ENCODE results near the gene SEZ6L.

Gene SEZ6L

DNA sequence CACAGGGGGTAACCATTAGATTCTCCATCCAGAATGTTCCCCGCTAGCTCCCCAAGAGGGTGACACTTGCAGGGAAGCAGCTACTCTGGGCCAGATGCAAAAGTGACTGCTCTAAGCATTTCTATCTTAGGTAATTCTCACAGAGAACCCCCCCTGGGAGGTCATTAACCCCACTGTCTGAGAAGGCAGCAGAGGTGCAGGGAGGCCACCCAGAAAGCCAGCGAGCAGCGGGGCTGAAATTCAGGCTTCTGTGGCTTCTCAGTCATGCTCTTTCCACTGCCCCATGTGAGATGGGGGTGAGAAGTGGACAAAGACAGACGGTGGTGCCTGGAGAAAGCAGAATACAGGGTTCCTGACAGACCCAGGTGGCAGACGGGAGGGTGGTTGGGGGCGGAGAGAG, 145.4 kb downstream of the SEZ6L start:
- H3K27ac Mint-ChIP-seq, result no peak overlapping the region
- peaks cover 17% of the 10 kb centered on the region for H3K27me3 Mint-ChIP-seq
- H3K4me1 Mint-ChIP-seq (ENCODE audit: low read depth), result no peaks in the 10 kb centered on the region
- no peaks in the 10 kb centered on the region for H3K36me3 Mint-ChIP-seq (ENCODE audit: low read depth)
- no peak for DNase-seq
- no peak overlapping the region for H3K4me3 Mint-ChIP-seq
- no peaks in the 10 kb centered on the region for H3K9me3 Mint-ChIP-seq

DNA sequence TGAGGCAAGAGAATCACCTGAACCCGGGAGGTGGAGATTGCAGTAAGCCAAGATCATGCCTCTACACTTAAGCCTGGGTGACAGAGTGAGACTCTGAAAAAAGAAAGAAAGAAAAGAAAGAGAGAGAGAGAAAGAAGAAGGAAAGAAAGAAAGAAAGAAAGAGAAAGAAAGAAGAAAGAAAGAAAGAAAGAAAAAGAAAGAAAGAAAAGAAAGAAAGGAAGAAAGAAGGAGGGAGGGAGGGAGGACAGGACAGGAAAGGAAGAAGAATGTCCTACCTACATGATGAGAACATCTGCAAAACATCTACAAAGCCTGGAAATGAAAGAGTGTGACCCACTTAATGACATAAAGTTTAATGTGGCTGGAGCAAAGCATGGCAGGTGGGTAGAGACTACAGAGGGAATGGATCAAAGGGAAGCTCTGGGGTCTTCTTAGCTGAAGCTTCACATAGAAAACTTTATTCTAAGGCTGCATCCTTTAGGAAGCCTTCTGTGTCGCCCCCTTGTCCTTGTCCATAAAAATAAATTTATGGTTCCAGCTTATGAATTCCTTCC, 147.5 kb downstream of the SEZ6L start:
- Mint-ChIP-seq H3K4me1 (ENCODE audit: low read depth) (no peaks in the 10 kb centered on the region), H3K9me3 (no peaks in the 10 kb centered on the region), H3K27me3 (peaks cover 15% of the 10 kb centered on the region), H3K27ac (no peak overlapping the region), H3K36me3 (ENCODE audit: low read depth) (no peaks in the 10 kb centered on the region), H3K4me3 (no peak overlapping the region)
- no peak for DNase-seq

DNA sequence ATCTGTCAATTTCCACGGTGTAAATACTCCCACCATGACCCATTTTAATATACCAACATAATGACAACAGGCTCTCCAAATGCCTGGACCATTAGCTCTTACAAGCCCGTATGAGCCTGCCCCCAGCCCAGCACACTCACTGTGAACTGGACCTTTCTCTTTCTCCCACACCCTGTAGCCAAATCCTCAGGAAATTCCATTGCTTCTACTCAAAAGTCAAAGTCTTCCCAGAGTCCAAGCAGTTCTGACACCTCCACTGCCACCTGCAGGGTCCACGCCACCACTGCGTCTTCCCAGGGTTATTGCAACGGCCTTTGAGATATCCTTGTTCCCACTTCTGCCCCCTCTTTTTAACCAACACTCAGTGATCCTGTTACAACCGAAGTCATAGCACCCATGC, 149.7 kb downstream of the SEZ6L start:
- no peak overlapping the region for H3K4me3 Mint-ChIP-seq
- peaks cover 15% of the 10 kb centered on the region for H3K27me3 Mint-ChIP-seq
- no peaks in the 10 kb centered on the region for H3K36me3 Mint-ChIP-seq (ENCODE audit: low read depth)
- no peak overlapping the region for H3K27ac Mint-ChIP-seq
- no peaks in the 10 kb centered on the region for H3K9me3 Mint-ChIP-seq
- H3K4me1 Mint-ChIP-seq (ENCODE audit: low read depth), result no peaks in the 10 kb centered on the region
- DNase-seq, result no peak

DNA sequence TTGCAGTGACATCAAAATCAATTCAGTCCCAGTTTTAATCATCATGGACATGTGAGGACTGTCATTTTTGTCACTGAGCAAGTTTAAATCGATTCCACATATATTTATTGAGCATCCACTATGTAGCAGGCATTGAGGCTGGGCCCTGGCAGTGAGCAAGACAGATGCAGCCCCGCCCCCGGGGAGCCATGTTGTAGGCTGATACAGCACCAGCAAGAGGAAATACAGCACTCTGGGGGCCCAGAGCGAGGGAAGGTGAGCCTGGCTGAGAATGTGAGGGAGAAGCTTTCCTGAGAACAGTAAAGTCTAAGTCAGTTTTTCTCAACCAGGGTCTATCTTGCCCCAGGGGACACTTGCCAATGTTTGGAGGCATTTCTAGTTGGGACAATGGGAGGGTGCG, 151.2 kb downstream of the SEZ6L start:
- Mint-ChIP-seq H3K9me3 (no peaks in the 10 kb centered on the region), H3K27ac (no peak overlapping the region), H3K4me3 (no peak overlapping the region), H3K36me3 (ENCODE audit: low read depth) (no peaks in the 10 kb centered on the region), H3K27me3 (peaks cover 25% of the 10 kb centered on the region), H3K4me1 (ENCODE audit: low read depth) (no peaks in the 10 kb centered on the region)
- no peak for DNase-seq

DNA sequence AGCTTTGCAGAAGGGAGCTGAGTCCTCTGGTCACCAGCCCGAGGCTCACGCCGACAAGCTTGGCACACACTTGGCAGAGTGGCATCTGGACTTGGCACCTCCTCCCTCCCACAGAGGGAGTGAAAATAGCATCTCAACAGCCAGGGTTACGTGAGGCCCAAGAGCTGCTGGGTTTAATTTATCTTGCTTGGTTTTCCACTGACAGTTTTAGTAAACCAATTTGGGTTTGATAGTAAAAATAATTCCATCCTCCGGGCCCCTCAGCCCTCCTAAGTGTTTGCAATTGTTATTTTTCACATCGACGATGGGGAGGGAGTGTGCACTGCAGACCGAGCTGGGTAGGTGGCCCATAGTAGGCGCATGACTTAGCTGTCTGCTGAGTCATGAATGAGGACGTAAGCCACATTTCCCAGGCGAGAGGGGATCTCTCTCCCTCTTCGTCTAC, 152.2 kb downstream of the SEZ6L start:
- H3K36me3 Mint-ChIP-seq (ENCODE audit: low read depth), result no peaks in the 10 kb centered on the region
- DNase-seq, result no peak
- no peak overlapping the region for H3K4me3 Mint-ChIP-seq
- H3K9me3 Mint-ChIP-seq, result no peaks in the 10 kb centered on the region
- H3K4me1 Mint-ChIP-seq (ENCODE audit: low read depth), result no peaks in the 10 kb centered on the region
- H3K27ac Mint-ChIP-seq, result no peak overlapping the region
- H3K27me3 Mint-ChIP-seq, result peaks cover 22% of the 10 kb centered on the region

DNA sequence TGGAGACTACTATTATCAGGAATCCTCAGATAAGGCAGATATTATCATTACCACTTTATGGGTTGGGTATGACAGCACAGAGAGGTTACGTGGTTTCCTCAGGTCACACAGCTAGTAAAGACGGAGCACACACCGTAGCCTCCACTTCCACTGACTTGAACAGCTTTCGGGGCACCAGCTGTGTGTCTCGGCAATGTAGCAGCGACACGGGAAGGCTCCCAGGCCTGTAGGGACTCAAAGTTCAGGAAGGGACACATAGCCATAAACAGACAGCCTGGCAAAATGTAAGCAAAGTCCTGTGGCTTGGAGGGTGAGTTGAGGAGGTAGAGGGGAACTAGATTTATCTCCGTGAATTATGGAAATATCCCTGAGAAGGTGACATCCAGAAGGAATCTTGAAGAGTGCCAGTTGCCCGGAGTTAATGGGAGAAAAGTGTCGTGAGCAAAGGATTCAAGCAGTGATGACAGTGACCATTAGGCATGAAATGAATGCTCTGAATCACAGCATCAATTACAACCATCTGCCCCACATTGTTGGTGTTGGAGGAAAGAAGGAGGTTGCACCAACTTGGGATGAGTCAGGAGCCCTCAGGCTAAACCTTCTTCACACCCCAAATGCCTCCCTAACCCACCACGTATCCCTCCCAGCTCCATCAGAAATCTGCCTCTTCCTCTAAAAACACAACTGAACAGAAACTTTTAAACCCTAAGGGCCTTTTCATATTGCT, 153.1 kb downstream of the SEZ6L start:
- Mint-ChIP-seq H3K9me3 (no peaks in the 10 kb centered on the region), H3K4me1 (ENCODE audit: low read depth) (no peaks in the 10 kb centered on the region), H3K4me3 (no peak overlapping the region), H3K36me3 (ENCODE audit: low read depth) (no peaks in the 10 kb centered on the region), H3K27ac (no peak overlapping the region), H3K27me3 (peaks cover 22% of the 10 kb centered on the region)
- no peak for DNase-seq

DNA sequence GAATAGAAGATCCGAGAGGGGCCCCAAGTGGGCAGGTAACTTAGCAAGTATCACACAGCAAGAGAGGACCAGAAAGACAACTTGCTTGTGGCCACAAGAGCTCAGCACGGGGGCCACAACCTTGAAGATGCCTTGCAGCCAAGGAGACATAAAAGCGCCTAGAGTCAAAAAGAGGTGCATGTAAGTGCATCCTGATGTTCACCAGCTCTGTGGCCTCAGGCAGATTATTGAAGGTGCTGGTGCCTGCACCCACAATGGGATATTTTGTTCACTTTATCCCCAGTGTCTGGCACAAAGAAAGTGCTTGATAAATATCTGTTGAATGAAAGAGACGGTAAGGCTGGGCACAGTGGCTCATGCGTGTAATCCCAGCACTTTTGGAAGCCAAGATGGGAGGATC, 153.8 kb downstream of the SEZ6L start:
- no peak overlapping the region for H3K27ac Mint-ChIP-seq
- DNase-seq, result no peak
- peaks cover 22% of the 10 kb centered on the region for H3K27me3 Mint-ChIP-seq
- H3K4me3 Mint-ChIP-seq, result no peak overlapping the region
- no peaks in the 10 kb centered on the region for H3K4me1 Mint-ChIP-seq (ENCODE audit: low read depth)
- no peaks in the 10 kb centered on the region for H3K36me3 Mint-ChIP-seq (ENCODE audit: low read depth)
- H3K9me3 Mint-ChIP-seq, result no peaks in the 10 kb centered on the region

DNA sequence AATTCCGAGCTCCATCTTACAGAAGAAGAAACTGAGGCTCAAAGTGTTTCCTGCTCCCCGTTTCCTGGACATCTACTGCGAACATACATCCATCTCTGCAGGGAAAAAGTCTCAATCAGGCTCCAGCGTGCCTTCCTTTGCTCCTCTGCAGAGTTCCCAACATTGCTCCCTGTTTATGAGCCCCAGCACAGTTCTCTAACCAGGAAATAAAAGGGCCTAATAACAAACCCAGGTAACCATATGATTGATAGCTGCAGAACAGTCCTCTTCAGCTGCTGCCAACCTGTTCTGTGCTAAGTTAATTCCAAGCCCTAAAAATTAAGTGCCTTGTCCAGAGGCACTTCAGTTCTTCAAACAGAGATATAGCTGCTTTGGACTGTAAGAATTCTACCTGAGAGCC, 154.9 kb downstream of the SEZ6L start:
- Mint-ChIP-seq H3K27ac (no peak overlapping the region), H3K36me3 (ENCODE audit: low read depth) (no peaks in the 10 kb centered on the region), H3K4me3 (no peak overlapping the region), H3K4me1 (ENCODE audit: low read depth) (no peaks in the 10 kb centered on the region), H3K27me3 (peaks cover 19% of the 10 kb centered on the region), H3K9me3 (no peaks in the 10 kb centered on the region)
- no peak for DNase-seq

DNA sequence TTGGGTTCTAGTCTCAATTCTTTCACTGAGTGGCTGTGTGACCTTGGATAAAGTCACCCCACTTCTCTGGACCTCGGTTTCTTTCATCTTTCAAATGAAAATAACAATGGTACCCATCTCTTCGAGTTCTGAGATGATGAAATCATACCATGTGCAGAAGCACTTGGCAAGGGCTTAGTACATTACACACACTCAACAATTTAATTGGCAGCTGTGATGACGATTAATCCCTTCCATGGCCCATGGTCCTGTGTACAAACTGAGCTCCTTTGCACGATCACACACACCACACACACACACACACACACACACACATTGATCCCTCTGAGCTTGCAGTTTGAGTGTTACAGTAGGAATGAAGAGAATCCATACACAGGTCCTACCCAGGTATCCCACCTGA, 156.4 kb downstream of the SEZ6L start:
- Mint-ChIP-seq H3K9me3 (no peaks in the 10 kb centered on the region), H3K4me1 (ENCODE audit: low read depth) (no peaks in the 10 kb centered on the region), H3K36me3 (ENCODE audit: low read depth) (no peaks in the 10 kb centered on the region), H3K27ac (no peak overlapping the region), H3K4me3 (no peak overlapping the region), H3K27me3 (peaks cover 15% of the 10 kb centered on the region)
- DNase-seq, result no peak

DNA sequence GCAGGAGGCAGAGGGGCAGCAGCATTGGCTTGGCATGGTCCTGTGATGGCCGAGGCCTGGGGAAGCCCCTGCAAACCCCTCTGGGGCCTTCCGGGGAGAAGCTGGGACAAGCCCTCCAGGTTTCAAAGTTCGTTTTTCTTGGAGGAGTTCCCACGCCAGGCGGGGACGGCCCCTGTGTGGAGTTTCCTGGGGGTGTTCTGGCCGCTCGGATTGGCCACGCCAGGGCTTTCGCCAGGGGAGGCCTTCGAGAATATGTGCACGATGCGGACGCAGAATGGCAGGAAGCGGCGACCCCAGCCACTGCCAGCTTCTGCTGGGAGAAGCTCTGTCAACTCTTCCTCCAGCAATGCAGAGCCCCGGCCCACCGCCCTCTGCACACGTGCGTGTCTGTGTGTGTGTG, 157.5 kb downstream of the SEZ6L start:
- Mint-ChIP-seq H3K9me3 (no peaks in the 10 kb centered on the region), H3K27ac (no peak overlapping the region), H3K27me3 (peaks cover 20% of the 10 kb centered on the region), H3K36me3 (ENCODE audit: low read depth) (no peaks in the 10 kb centered on the region), H3K4me3 (no peak overlapping the region), H3K4me1 (ENCODE audit: low read depth) (no peaks in the 10 kb centered on the region)
- DNase-seq, result no peak

DNA sequence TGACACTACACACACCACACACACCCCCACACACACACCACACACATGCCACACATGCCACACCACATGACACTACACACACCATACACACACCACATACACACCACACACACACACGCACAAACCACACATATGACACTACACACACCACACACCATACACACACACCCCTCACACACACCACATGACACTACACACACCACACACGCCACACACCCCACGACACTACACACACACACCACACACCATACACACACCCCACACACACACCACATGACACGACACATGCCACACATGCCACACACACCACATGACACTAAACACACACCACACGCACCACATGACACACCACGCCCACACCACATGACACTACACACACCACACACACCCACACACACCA, 158.0 kb downstream of the SEZ6L start:
- no peak for DNase-seq
- Mint-ChIP-seq H3K9me3 (no peaks in the 10 kb centered on the region), H3K36me3 (ENCODE audit: low read depth) (no peaks in the 10 kb centered on the region), H3K4me3 (no peak overlapping the region), H3K27me3 (peaks cover 20% of the 10 kb centered on the region), H3K27ac (no peak overlapping the region), H3K4me1 (ENCODE audit: low read depth) (no peaks in the 10 kb centered on the region)

DNA sequence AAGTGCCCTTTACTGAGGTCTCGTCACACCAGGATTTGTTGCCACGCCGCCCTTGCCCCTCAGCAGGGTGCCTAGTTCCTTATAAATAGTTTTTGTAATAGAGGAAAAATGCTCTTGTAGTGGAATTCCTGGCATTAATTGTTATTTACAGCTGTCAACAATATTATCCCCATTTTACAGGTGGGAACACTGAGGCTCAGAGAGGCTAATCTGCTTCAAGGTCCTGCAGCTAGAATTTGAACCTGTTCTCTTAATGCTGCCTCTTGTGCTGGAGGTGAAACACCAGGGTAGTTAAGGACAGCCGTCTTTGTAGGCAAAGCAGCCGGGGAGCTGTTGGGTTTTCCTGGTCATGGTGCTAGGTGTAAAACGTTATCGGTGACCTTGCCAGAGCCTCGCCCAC, 159.0 kb downstream of the SEZ6L start:
- no peak overlapping the region for H3K27ac Mint-ChIP-seq
- DNase-seq, result no peak
- H3K27me3 Mint-ChIP-seq, result peaks cover 26% of the 10 kb centered on the region
- no peak overlapping the region for H3K4me3 Mint-ChIP-seq
- H3K36me3 Mint-ChIP-seq (ENCODE audit: low read depth), result no peaks in the 10 kb centered on the region
- H3K4me1 Mint-ChIP-seq (ENCODE audit: low read depth), result no peaks in the 10 kb centered on the region
- H3K9me3 Mint-ChIP-seq, result no peaks in the 10 kb centered on the region

DNA sequence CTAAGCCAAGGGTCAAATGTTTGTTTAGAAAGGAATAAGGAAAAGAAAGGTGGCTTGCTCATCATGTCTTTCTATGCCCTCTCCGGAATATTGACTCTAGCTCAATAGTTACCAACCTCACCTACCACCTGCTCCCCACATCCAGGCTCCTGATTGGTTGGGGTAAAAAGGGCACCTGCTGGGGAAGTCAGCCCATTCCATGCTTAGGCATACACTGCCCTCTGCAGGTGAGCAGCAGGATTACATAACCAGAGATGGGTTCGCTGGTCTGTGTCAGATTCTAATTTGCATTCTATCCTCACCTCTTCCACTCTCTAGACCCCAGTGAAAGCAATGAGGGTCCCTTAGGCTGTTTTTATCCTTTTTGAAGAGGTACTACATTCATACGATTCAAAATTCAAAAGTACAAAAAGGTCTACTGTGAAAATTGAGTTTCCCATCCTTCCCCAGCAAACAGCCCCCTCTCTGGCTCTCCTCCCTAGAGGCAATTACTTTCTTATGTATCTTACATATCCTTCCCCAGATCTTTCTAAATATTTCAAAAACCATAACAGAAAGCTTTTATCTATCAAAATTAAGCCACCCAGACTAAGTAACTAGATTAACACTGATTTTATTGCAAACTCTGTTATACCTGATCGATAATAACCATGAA, 161.8 kb downstream of the SEZ6L start:
- Mint-ChIP-seq H3K4me1 (ENCODE audit: low read depth) (no peaks in the 10 kb centered on the region), H3K36me3 (ENCODE audit: low read depth) (no peaks in the 10 kb centered on the region), H3K27ac (no peak overlapping the region), H3K27me3 (peaks cover 22% of the 10 kb centered on the region), H3K9me3 (no peaks in the 10 kb centered on the region), H3K4me3 (no peak overlapping the region)
- peak; percentile 62 for DNase-seq

DNA sequence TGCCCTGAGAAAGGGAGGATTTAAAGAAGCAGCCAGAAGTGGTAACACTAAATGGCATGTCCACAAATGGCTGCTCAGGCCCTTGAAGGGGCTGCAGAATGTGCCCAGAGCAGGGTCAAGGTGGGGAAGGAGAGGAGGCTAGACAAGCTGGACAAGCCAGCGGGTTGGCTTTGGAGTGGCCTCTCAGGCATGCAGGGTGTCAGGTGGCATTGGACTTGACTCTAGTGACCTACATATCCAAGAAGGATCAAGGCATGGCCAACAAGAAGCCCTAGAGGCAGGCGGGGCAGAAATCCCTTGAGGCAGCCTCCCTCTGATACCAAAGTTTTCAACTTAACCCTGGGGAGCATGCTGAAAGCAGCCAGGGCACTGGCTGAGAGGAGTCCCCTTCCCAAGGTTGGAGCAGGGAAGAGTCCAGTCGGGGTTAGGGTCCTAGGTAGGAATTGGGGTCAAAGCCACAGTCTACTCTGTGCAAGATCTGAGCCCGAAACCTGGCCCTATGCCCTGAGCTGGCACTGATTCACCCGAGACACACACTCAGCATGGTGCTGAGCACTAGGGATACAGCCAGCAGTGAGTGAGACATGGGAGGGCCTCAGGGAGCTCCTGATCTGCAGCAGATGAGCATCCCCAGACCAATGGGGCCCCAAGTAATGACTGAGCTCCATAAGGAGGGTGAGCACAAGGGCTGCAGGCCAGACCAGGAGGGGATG, 164.0 kb downstream of the SEZ6L start:
- H3K4me3 Mint-ChIP-seq, result no peak overlapping the region
- H3K27me3 Mint-ChIP-seq, result peaks cover 28% of the 10 kb centered on the region
- no peaks in the 10 kb centered on the region for H3K4me1 Mint-ChIP-seq (ENCODE audit: low read depth)
- H3K27ac Mint-ChIP-seq, result no peak overlapping the region
- H3K36me3 Mint-ChIP-seq (ENCODE audit: low read depth), result no peaks in the 10 kb centered on the region
- no peak for DNase-seq
- no peaks in the 10 kb centered on the region for H3K9me3 Mint-ChIP-seq

DNA sequence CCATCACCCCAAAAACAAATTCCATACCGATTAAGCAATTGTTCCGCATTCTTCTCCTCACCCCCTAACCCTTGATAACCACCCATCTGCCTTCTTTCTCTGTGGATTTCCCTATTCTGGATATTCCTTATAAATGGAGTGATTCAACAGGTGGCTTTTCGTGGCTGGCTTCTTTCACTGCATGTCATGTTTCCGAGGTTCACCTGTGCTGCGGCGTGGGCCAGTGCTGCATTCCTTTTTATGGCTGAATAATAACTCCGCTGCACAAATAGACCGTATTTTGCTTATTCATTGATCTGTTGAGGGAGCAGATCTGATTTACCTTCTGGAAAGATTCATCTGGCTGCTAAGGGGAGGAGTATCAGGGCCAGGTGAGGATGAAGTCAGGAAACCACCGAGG, 165.0 kb downstream of the SEZ6L start:
- H3K9me3 Mint-ChIP-seq, result no peaks in the 10 kb centered on the region
- no peak overlapping the region for H3K27ac Mint-ChIP-seq
- H3K4me1 Mint-ChIP-seq (ENCODE audit: low read depth), result no peaks in the 10 kb centered on the region
- H3K4me3 Mint-ChIP-seq, result no peak overlapping the region
- no peak for DNase-seq
- H3K27me3 Mint-ChIP-seq, result peaks cover 33% of the 10 kb centered on the region
- no peaks in the 10 kb centered on the region for H3K36me3 Mint-ChIP-seq (ENCODE audit: low read depth)

Data from activated T-cell treated with anti-CD3 and anti-CD28 coated beads, Interleukin-2, amount 50 U/mL, for 24 hours (primary cell).